Keratinocyte (primary cell): ENCODE data around the gene CC2D1A. TPM values are rescaled to one million over a fixed set of nuclear protein-coding genes. Genes with fewer than 3 reads are reported as not detected.

Experiments
- DNase-seq: peaks from one replicate; pipeline ENCODE4 v3.0.0-alpha.2; 2011; ENCODE audit warnings: low read depth, missing footprints, low spot score
- FAIRE-seq: peaks from 2 replicates; lab custom pipeline; 2011; peaks lifted over from hg19 to GRCh38; lab: Jason Lieb, UNC
- H2AFZ ChIP-seq: 2 replicates; pipeline ENCODE4 v1.6.0; 2012; ENCODE audit warnings: low read length, control low read depth, inconsistent platforms; ENCODE audit not compliant: control insufficient read depth
- H3K27ac ChIP-seq: 2 replicates; pipeline ENCODE4 v1.5.1; 2011; ENCODE audit warnings: low read length; ENCODE audit not compliant: control insufficient read depth, insufficient read depth
- H3K27me3 ChIP-seq: 3 replicates; pipeline ENCODE4 v1.6.0; 2011; ENCODE audit warnings: low read length; ENCODE audit not compliant: control insufficient read depth, insufficient read depth; ENCODE audit errors: extremely low read depth
- H3K36me3 ChIP-seq, 2 experiments: 2 replicates in 1 of 2; 3 replicates in 1 of 2; pipeline ENCODE4 v1.5.1; 2011; ENCODE audit warnings: low read length in 2 of 2, mild to moderate bottlenecking in 1 of 2; ENCODE audit not compliant: control insufficient read depth in 2 of 2, insufficient read depth in 2 of 2; ENCODE audit errors: extremely low read depth in 1 of 2
- H3K4me1 ChIP-seq: 3 replicates; pipeline ENCODE4 v1.5.1; 2011; ENCODE audit warnings: low read length; ENCODE audit not compliant: control insufficient read depth, insufficient read depth; ENCODE audit errors: extremely low read depth
- H3K4me2 ChIP-seq: 3 replicates; pipeline ENCODE4 v1.6.0; 2011; ENCODE audit warnings: low read depth, low read length; ENCODE audit not compliant: control insufficient read depth, insufficient read depth; ENCODE audit errors: extremely low read depth
- H3K4me3 ChIP-seq, 3 experiments: fragments of 200-600 bp in 1 of 3; sonication (generic) in 1 of 3; 2 replicates in 2 of 3; 3 replicates in 1 of 3; pipeline ENCODE4 v1.5.1; 2011 to 2016; ENCODE audit warnings: low read length in 3 of 3, mild to moderate bottlenecking in 3 of 3, control low read depth in 2 of 3, inconsistent platforms in 1 of 3, low read depth in 1 of 3, mixed read lengths in 1 of 3, mixed run types in 1 of 3, moderate library complexity in 1 of 3; ENCODE audit not compliant: control insufficient read depth in 2 of 3, insufficient read depth in 2 of 3; ENCODE audit errors: extremely low read depth in 1 of 3
- H3K79me2 ChIP-seq: 2 replicates; pipeline ENCODE4 v1.6.0; 2012; ENCODE audit warnings: low read length; ENCODE audit not compliant: control insufficient read depth, insufficient read depth
- H3K9ac ChIP-seq: 3 replicates; pipeline ENCODE4 v1.6.0; 2011; ENCODE audit warnings: low read length; ENCODE audit not compliant: control insufficient read depth, insufficient read depth; ENCODE audit errors: extremely low read depth
- H3K9me1 ChIP-seq: 3 replicates; pipeline ENCODE4 v1.6.0; 2011; ENCODE audit warnings: low read length; ENCODE audit not compliant: control insufficient read depth, insufficient read depth; ENCODE audit errors: extremely low read depth
- H3K9me3 ChIP-seq: 2 replicates; pipeline ENCODE4 v1.5.1; 2012; ENCODE audit warnings: low read depth, low read length; ENCODE audit not compliant: control insufficient read depth
- H4K20me1 ChIP-seq: 3 replicates; pipeline ENCODE4 v1.6.0; 2011; ENCODE audit warnings: low read length; ENCODE audit not compliant: control insufficient read depth, insufficient read depth; ENCODE audit errors: extremely low read depth
- CTCF ChIP-seq, 3 experiments: IDR thresholded peaks in 1 of 3; conservative IDR thresholded peaks in 1 of 3; optimal IDR thresholded peaks in 1 of 3; 2 replicates in 2 of 3; 3 replicates in 1 of 3; pipeline versions ENCODE3 to v1.5.1; 2011; ENCODE audit warnings: low read length in 3 of 3, mild to moderate bottlenecking in 3 of 3, moderate library complexity in 2 of 3, control low read depth in 1 of 3, inconsistent platforms in 1 of 3; ENCODE audit not compliant: insufficient read depth in 2 of 3; ENCODE audit errors: extremely low read depth in 1 of 3
- EZH2 ChIP-seq: IDR thresholded peaks from one replicate; pipeline ENCODE4 v1.6.1; 2012; ENCODE audit warnings: inconsistent platforms, mild to moderate bottlenecking, low read length, moderate library complexity
- dilution Hi-C: fragments of 300-500 bp; cut with MboI; formaldehyde crosslinking; loops from one replicate; pipeline ENCODE4 v1.7.0; 2020; ENCODE audit warnings: low sequenced_read_pairs; ENCODE audit not compliant: extremely low pct_ligation_motif_present
- polyA plus RNA-seq, 5 experiments: library from polyadenylated mRNA; depleted of rRNA in 3 of 5; stranded (reverse) in 3 of 5; stranded (forward) in 1 of 5; unstranded in 1 of 5; fragments of >200 nt; gene quantifications; 1 replicate in 1 of 5; 2 replicates in 3 of 5; 3 replicates in 1 of 5; pipeline versions ENCODE4 v1.2.1 to v1.2.3, GENCODE V29; 2011 to 2012; ENCODE audit warnings: missing spikeins in 2 of 5, low read depth in 1 of 5, low replicate concordance in 1 of 5

Gene CC2D1A
- polyA plus RNA-seq, 1 donor (not counting 4 experiments of a cell fraction or from before 2014, with no cell fraction given): 11.2 TPM

GRCh38 chr19:13875824-13876223, 30.2 kb upstream of the CC2D1A start:
- DNase-seq (no peak), FAIRE-seq (no peak)
- H2AFZ ChIP-seq: no peak overlapping the region
- H3K4me3 ChIP-seq: no peak overlapping the region
- H3K4me1 ChIP-seq: peaks cover 11% of the 10 kb centered on the region
- H3K9ac ChIP-seq: no peak overlapping the region
- no peaks in the 10 kb centered on the region for H3K79me2 ChIP-seq
- H3K9me1 ChIP-seq: peaks cover 2% of the 10 kb centered on the region
- H3K27me3 ChIP-seq: no peaks in the 10 kb centered on the region
- H3K4me2 ChIP-seq: no peak overlapping the region
- TF ChIP-seq EZH2: no peak
- no peaks in the 10 kb centered on the region for H4K20me1 ChIP-seq
- no peaks in the 10 kb centered on the region for H3K9me3 ChIP-seq
- H3K36me3 ChIP-seq: no peaks in the 10 kb centered on the region
- H3K27ac ChIP-seq: no peak overlapping the region
- dilution Hi-C loops: no loop called here

GRCh38 chr19:13876834-13877233, 29.2 kb upstream of the CC2D1A start, which contains the start of gene NANOS3:
NANOS3 (plus strand) TSS chr19:13877134; CDS start chr19:13877249, 115 bp downstream.
- dilution Hi-C loops: no loop called here
- Histone ChIP-seq H4K20me1 (no peaks in the 10 kb centered on the region), H3K4me3 (no peak within 1 kb of the TSS), H3K36me3 (no peaks in the 10 kb centered on the region), H3K4me2 (no peak within 1 kb of the TSS), H3K27me3 (no peaks in the 10 kb centered on the region), H3K79me2 (no peaks in the 10 kb centered on the region), H3K27ac (no peak within 1 kb of the TSS), H3K9me1 (peaks cover 2% of the 10 kb centered on the region), H3K9me3 (no peaks in the 10 kb centered on the region), H2AFZ (no peak within 1 kb of the TSS), H3K4me1 (peaks cover 14% of the 10 kb centered on the region), H3K9ac (no peak within 1 kb of the TSS)
- FAIRE-seq: no peak
- no peak for TF ChIP-seq CTCF (optimal IDR thresholded peaks at IDR 0.05 in 1 of 3, IDR thresholded peaks at IDR 0.05 in 1 of 3, conservative IDR thresholded peaks at IDR 0.05 in 1 of 3; ENCODE audit: extremely low read depth in 1 of 3, insufficient read depth in 2 of 3, low read length in 3 of 3)
- TF ChIP-seq EZH2: no peak
- no peak for DNase-seq

GRCh38 chr19:13877303-13877702, 28.7 kb upstream of the CC2D1A start:
- dilution Hi-C loops: no loop called here
- H3K4me2 ChIP-seq: no peak overlapping the region
- no peaks in the 10 kb centered on the region for H3K36me3 ChIP-seq
- H3K4me3 ChIP-seq: no peak overlapping the region
- TF ChIP-seq CTCF (optimal IDR thresholded peaks at IDR 0.05 in 1 of 3, IDR thresholded peaks at IDR 0.05 in 1 of 3, conservative IDR thresholded peaks at IDR 0.05 in 1 of 3; ENCODE audit: extremely low read depth in 1 of 3, insufficient read depth in 2 of 3, low read length in 3 of 3): no peak
- no peak for TF ChIP-seq EZH2
- FAIRE-seq (no peak), DNase-seq (no peak)
- no peak overlapping the region for H3K27ac ChIP-seq
- no peak overlapping the region for H3K9ac ChIP-seq
- H3K27me3 ChIP-seq: no peaks in the 10 kb centered on the region
- H3K4me1 ChIP-seq: peaks cover 14% of the 10 kb centered on the region
- H3K9me3 ChIP-seq: no peaks in the 10 kb centered on the region
- H3K79me2 ChIP-seq: no peaks in the 10 kb centered on the region
- peaks cover 2% of the 10 kb centered on the region for H3K9me1 ChIP-seq
- no peak overlapping the region for H2AFZ ChIP-seq
- no peaks in the 10 kb centered on the region for H4K20me1 ChIP-seq
